HG03558 (cell line): ENCODE results near the gene CARD11.
"Not testable (repeated sequence)": the region's sequence is repeated elsewhere in the genome, so short reads cannot be mapped to it uniquely, and the experiment has no call there.

Experiments
- ATAC-seq: cut with Tn5 transposase; IDR thresholded peaks from one replicate; pipeline ENCODE4 v1.9.1; 2021; ENCODE audit warnings: moderate number of reproducible peaks; ENCODE audit not compliant: unreplicated experiment; ENCODE audit errors: extremely low read depth

Gene CARD11

GRCh38 chr7:2968616-2969397 is 74.9 kb downstream of the CARD11 start:
- no peak for ATAC-seq

GRCh38 chr7:2968176-2968575 is 75.5 kb downstream of the CARD11 start:
- no peak for ATAC-seq

GRCh38 chr7:2967705-2968104 is 76.0 kb downstream of the CARD11 start:
- no peak for ATAC-seq

- ATAC-seq = no peak
Measured at GRCh38 chr7:2967253-2967652, 76.4 kb downstream of the CARD11 start.

GRCh38 chr7:2966466-2967078 is 77.1 kb downstream of the CARD11 start:
- ATAC-seq = no peak

GRCh38 chr7:2965745-2966270 is 77.9 kb downstream of the CARD11 start:
- no peak for ATAC-seq

GRCh38 chr7:2965301-2965700 is 78.4 kb downstream of the CARD11 start:
- no peak for ATAC-seq

GRCh38 chr7:2964208-2964607 is 79.5 kb downstream of the CARD11 start:
- no peak for ATAC-seq

- no peak for ATAC-seq
Measured at GRCh38 chr7:2962865-2963264, 80.8 kb downstream of the CARD11 start.

GRCh38 chr7:2959828-2960599 is 83.7 kb downstream of the CARD11 start:
- no peak for ATAC-seq

GRCh38 chr7:2959103-2959680 is 84.5 kb downstream of the CARD11 start:
- no peak for ATAC-seq

- ATAC-seq = no peak
Measured at GRCh38 chr7:2958416-2959102, 85.1 kb downstream of the CARD11 start.

- ATAC-seq = not testable (repeated sequence)
Measured at GRCh38 chr7:2957369-2957727, 86.3 kb downstream of the CARD11 start.

GRCh38 chr7:2956526-2957368 is 86.9 kb downstream of the CARD11 start:
- ATAC-seq = no peak

- ATAC-seq = no peak
Measured at GRCh38 chr7:2956076-2956475, 87.6 kb downstream of the CARD11 start.

GRCh38 chr7:2955269-2955668 is 88.4 kb downstream of the CARD11 start:
- no peak for ATAC-seq

GRCh38 chr7:2954433-2954853 is 89.2 kb downstream of the CARD11 start:
- ATAC-seq = no peak

GRCh38 chr7:2953588-2954407 is 89.9 kb downstream of the CARD11 start:
- ATAC-seq = no peak
